SK-N-SH (cell line): ENCODE measurements around the gene TRPM1. TPM values are rescaled to one million over a fixed set of nuclear protein-coding genes. Genes with fewer than 3 reads are reported as not detected.

Experiments used
- CTCF ChIA-PET: fragments of 300-600, 350-600 bp; formaldehyde crosslinking; extraction: SDS; loops from one replicate; lab custom pipeline; 2021; lab: Yijun Ruan, JAX
- POLR2A ChIA-PET: fragments of 350-600 bp; sonication (Branson Sonifier 250); formaldehyde crosslinking; extraction: SDS; loops from one replicate; lab custom pipeline; 2020; ENCODE audit warnings: antibody characterized with exemption, inconsistent platforms; lab: Yijun Ruan, JAX
- DNase-seq: peaks from one replicate; pipeline ENCODE4 v3.0.0; 2012
- H2AFZ ChIP-seq: fragments of 200-600 bp; sonication (generic); 2 replicates; pipeline ENCODE4 v1.8.1; 2016; ENCODE audit warnings: antibody characterized with exemption, mild to moderate bottlenecking, low read depth
- H3F3A ChIP-seq: fragments of 200-600 bp; sonication (generic); replicated peaks from 2 replicates; pipeline ENCODE3; 2016; ENCODE audit warnings: antibody characterized with exemption, mild to moderate bottlenecking; ENCODE audit not compliant: insufficient read depth
- H3K27ac ChIP-seq, 2 experiments: fragments of 200-500 bp in 1 of 2; fragments of 200-600 bp in 1 of 2; sonication (Bioruptor generic) in 1 of 2; sonication (generic), shearing (Covaris generic) in 1 of 2; 2 replicates each; pipeline versions ENCODE4 v1.5.1 to v1.6.1; 2014 to 2016; ENCODE audit warnings: low read depth in 2 of 2, inconsistent platforms in 1 of 2, low read length in 1 of 2, mild to moderate bottlenecking in 1 of 2, mixed read lengths in 1 of 2
- H3K27me3 ChIP-seq: fragments of 200-600 bp; sonication (generic), shearing (Covaris generic); 2 replicates; pipeline ENCODE4 v1.6.1; 2016; ENCODE audit warnings: mixed run types; ENCODE audit not compliant: insufficient read depth
- H3K36me3 ChIP-seq, 2 experiments: fragments of 200-500 bp in 1 of 2; fragments of 200-600 bp in 1 of 2; sonication (Bioruptor generic) in 1 of 2; sonication (generic) in 1 of 2; replicated peaks in 1 of 2; 2 replicates each; pipeline versions ENCODE3 to v1.5.1; 2014 to 2016; ENCODE audit warnings: low read length in 1 of 2, mild to moderate bottlenecking in 1 of 2; ENCODE audit not compliant: insufficient read depth in 2 of 2, control insufficient read depth in 1 of 2
- H3K4me1 ChIP-seq, 2 experiments: fragments of 200-500 bp in 1 of 2; fragments of 200-600 bp in 1 of 2; sonication (Bioruptor generic) in 1 of 2; sonication (generic), shearing (Covaris generic) in 1 of 2; 2 replicates each; pipeline versions ENCODE4 v1.5.1 to v1.6.1; 2014 to 2016; ENCODE audit warnings: low read depth in 1 of 2, low read length in 1 of 2, mixed run types in 1 of 2; ENCODE audit not compliant: insufficient read depth in 2 of 2, control insufficient read depth in 1 of 2
- H3K4me2 ChIP-seq: fragments of 200-600 bp; sonication (generic), shearing (Covaris generic); 2 replicates; pipeline ENCODE4 v1.6.1; 2017; ENCODE audit warnings: mixed run types
- H3K4me3 ChIP-seq, 2 experiments: fragments of 200-500 bp in 1 of 2; fragments of 200-600 bp in 1 of 2; sonication (Bioruptor generic) in 1 of 2; sonication (generic), shearing (Covaris generic) in 1 of 2; 2 replicates each; pipeline versions ENCODE4 v1.5.1 to v1.8.1; 2014 to 2016; ENCODE audit warnings: low read depth in 2 of 2, inconsistent platforms in 1 of 2, low read length in 1 of 2, mild to moderate bottlenecking in 1 of 2, mixed read lengths in 1 of 2, moderate library complexity in 1 of 2
- H3K79me2 ChIP-seq: fragments of 200-600 bp; sonication (generic); 2 replicates; pipeline ENCODE4 v1.8.1; 2017; ENCODE audit warnings: mild to moderate bottlenecking; ENCODE audit not compliant: insufficient read depth
- H3K9ac ChIP-seq: fragments of 200-600 bp; sonication (generic); 2 replicates; pipeline ENCODE4 v1.6.1; 2017; ENCODE audit warnings: mixed run types
- H3K9me2 ChIP-seq: fragments of 200-600 bp; sonication (generic); 2 replicates; pipeline ENCODE4 v1.6.1; 2017; ENCODE audit warnings: mixed run types
- H3K9me3 ChIP-seq: fragments of 200-600 bp; sonication (generic); 2 replicates; pipeline ENCODE4 v1.6.1; 2017; ENCODE audit warnings: mixed run types, mild to moderate bottlenecking, moderate library complexity
- H4K20me1 ChIP-seq: fragments of 200-600 bp; sonication (generic); 2 replicates; pipeline ENCODE4 v1.6.1; 2017; ENCODE audit warnings: mild to moderate bottlenecking, mixed run types; ENCODE audit not compliant: insufficient read depth
- CHD2 ChIP-seq: fragments of 150-350 bp; IDR thresholded peaks from 2 replicates; pipeline ENCODE4 v1.6.1; 2018; ENCODE audit warnings: low read length; ENCODE audit not compliant: partially characterized antibody
- ELF1 ChIP-seq: IDR thresholded peaks from 2 replicates; pipeline ENCODE4 v1.4.0; 2012
- EP300 ChIP-seq, 2 experiments: IDR thresholded peaks; 2 replicates each; pipeline versions ENCODE4 v1.4.0 to v1.6.1; 2012; ENCODE audit warnings: borderline replicate concordance in 1 of 2, low read depth in 1 of 2, low read length in 1 of 2
- EZH2phosphoT487 ChIP-seq: fragments of 200-600 bp; sonication (generic); IDR thresholded peaks from 2 replicates; pipeline ENCODE4 v1.6.1; 2017; ENCODE audit warnings: low read depth, mixed run types, mild to moderate bottlenecking, antibody characterized with exemption, moderate library complexity, borderline replicate concordance
- FOSL2 ChIP-seq: IDR thresholded peaks from 2 replicates; pipeline ENCODE4 v1.4.0; 2012; ENCODE audit warnings: low read depth, mild to moderate bottlenecking, moderate library complexity, borderline replicate concordance
- FOXJ3 ChIP-seq: sonication (generic); formaldehyde crosslinking; IDR thresholded peaks from 2 replicates; pipeline ENCODE4 v1.5.1; 2020; ENCODE audit warnings: mild to moderate bottlenecking, missing genetic modification reagents
- GATA2 ChIP-seq: sonication (generic); formaldehyde crosslinking; IDR thresholded peaks from 2 replicates; pipeline ENCODE4 v1.5.0; 2020; ENCODE audit warnings: mild to moderate bottlenecking, missing genetic modification reagents
- IRF3 ChIP-seq: fragments of 150-350 bp; IDR thresholded peaks from 2 replicates; pipeline ENCODE4 v1.6.1; 2016; ENCODE audit warnings: mild to moderate bottlenecking, low read depth, low read length
- JUND ChIP-seq: IDR thresholded peaks from 2 replicates; pipeline ENCODE4 v1.4.0; 2012
- MAX ChIP-seq: IDR thresholded peaks from 2 replicates; pipeline ENCODE4 v1.4.0; 2012; ENCODE audit warnings: low read depth
- MEF2A ChIP-seq: IDR thresholded peaks from 2 replicates; pipeline ENCODE4 v1.4.0; 2012; ENCODE audit warnings: low read depth, borderline replicate concordance
- PBX3 ChIP-seq: IDR thresholded peaks from 2 replicates; pipeline ENCODE4; 2012
- RCOR1 ChIP-seq: fragments of 150-350 bp; IDR thresholded peaks from 2 replicates; pipeline ENCODE4 v1.6.1; 2017; ENCODE audit warnings: antibody characterized with exemption, low read length
- SMC3 ChIP-seq: IDR thresholded peaks from 2 replicates; pipeline ENCODE4 v1.6.1; 2012; ENCODE audit warnings: low read depth, low read length, improper control_type of control experiment
- TCF12 ChIP-seq: IDR thresholded peaks from 2 replicates; pipeline ENCODE4 v1.4.0; 2012
- USF2 ChIP-seq: fragments of 150-350 bp; IDR thresholded peaks from 2 replicates; pipeline ENCODE4 v1.6.1; 2017; ENCODE audit warnings: antibody characterized with exemption, low read length, low read depth, borderline replicate concordance
- whole genome bisulfite sequencing: methylation state at CpG from one replicate; pipeline ENCODE4 v1.1.6; 2017; ENCODE audit warnings: low lambda C conversion rate; 5-methylcytosine and 5-hydroxymethylcytosine counted together
- polyA plus RNA-seq, 3 experiments: library from polyadenylated mRNA; depleted of rRNA; stranded (reverse); fragments of >200 nt; gene quantifications; 2 replicates each; pipeline ENCODE4 v1.2.3, GENCODE V29; 2012

Gene TRPM1
- polyA plus RNA-seq, 1 of the 3 experiments (the other 2 are of a cell fraction) = not detected

GRCh38 chr15:30953731-30954378 lies 147.7 kb downstream of the TRPM1 start:
- no peaks in the 10 kb centered on the region for H3K27me3 ChIP-seq
- no peaks in the 10 kb centered on the region for H3K9me2 ChIP-seq
- ChIA-PET CTCF (interaction anchor here (0.5 kb wide), 1 partner anchor 14 kb away, joined by 3 read pairs; no protein-coding TSS in a partner anchor), POLR2A (no interaction called here)
- WGBS = 59% methylated on average over 2 of the region's 7 CpGs
- H3K27ac ChIP-seq = peak overlapping the region in 1 of 2 experiments; percentile 23; a peak in 1 of 4 replicates
- no peak for TF ChIP-seq IRF3
- TF ChIP-seq PBX3 = peak; percentile 43; the same call in 1 of the 2 replicates
- peak in 1 of 2 experiments; percentile 34; a peak in 1 of 4 replicates for TF ChIP-seq EP300 (IDR thresholded peaks at IDR 0.05; ENCODE audit: borderline replicate concordance in 1 of 2, low read depth in 1 of 2, low read length in 1 of 2)
- peak; percentile 74 for TF ChIP-seq FOSL2
- TF ChIP-seq JUND = peak; percentile 37; the same call in 1 of the 2 replicates
- TF ChIP-seq GATA2 (CRISPR knock-in tag) = no peak
- TF ChIP-seq TCF12 = peak; percentile 83
- H3K79me2 ChIP-seq = no peaks in the 10 kb centered on the region
- peaks cover 55 to 62% of the 10 kb centered on the region in 2 experiments for H3K36me3 ChIP-seq
- H3F3A ChIP-seq = peaks cover 6% of the 10 kb centered on the region
- no peak overlapping the region; the same call in 1 of the 2 replicates for H3K4me2 ChIP-seq
- no peak for DNase-seq
- H3K4me3 ChIP-seq = no peak overlapping the region
- no peaks in the 10 kb centered on the region for H4K20me1 ChIP-seq
- no peaks in the 10 kb centered on the region for H3K9me3 ChIP-seq
- H2AFZ ChIP-seq = no peak overlapping the region
- H3K4me1 ChIP-seq = peaks cover 0 to 19% of the 10 kb centered on the region in 2 experiments; a peak in 1 of 4 replicates
- H3K9ac ChIP-seq = no peak overlapping the region

GRCh38 chr15:30953183-30953582 lies 148.3 kb downstream of the TRPM1 start:
- TF ChIP-seq EZH2phosphoT487 = no peak
- no peak for TF ChIP-seq ELF1
- TF ChIP-seq USF2 = no peak
- TF ChIP-seq IRF3 = no peak
- no peak for TF ChIP-seq FOSL2
- no peak for TF ChIP-seq CHD2
- no peak for TF ChIP-seq SMC3
- no peak for TF ChIP-seq RCOR1
- TF ChIP-seq MEF2A = no peak
- no peak for TF ChIP-seq FOXJ3
- no peak for TF ChIP-seq MAX
- TF ChIP-seq, all 33 proteins: peak for 0
- ChIA-PET CTCF (interaction anchor here (1.1 to 1.2 kb wide), 2 partner anchors 43 to 535 kb away, joined by 3 to 4 read pairs; no protein-coding TSS in a partner anchor), POLR2A (no interaction called here)
- H2AFZ ChIP-seq = no peak overlapping the region
- H4K20me1 ChIP-seq = no peaks in the 10 kb centered on the region
- H3K4me2 ChIP-seq = no peak overlapping the region
- no peaks in the 10 kb centered on the region for H3K9me2 ChIP-seq
- H3K4me3 ChIP-seq = no peak overlapping the region
- H3K9me3 ChIP-seq = no peaks in the 10 kb centered on the region
- 0 out of 4 replicates have a peak overlapping the region, but pooled peaks of 1 of the 2 experiments have one; percentile 23 for H3K27ac ChIP-seq
- no peaks in the 10 kb centered on the region for H3K79me2 ChIP-seq
- H3K36me3 ChIP-seq = peaks cover 58 to 62% of the 10 kb centered on the region in 2 experiments
- no peak for DNase-seq
- peaks cover 0 to 19% of the 10 kb centered on the region in 2 experiments; a peak in 1 of 4 replicates for H3K4me1 ChIP-seq
- 97% methylated on average over 7 of the region's 7 CpGs for WGBS
- H3K27me3 ChIP-seq = no peaks in the 10 kb centered on the region
- H3F3A ChIP-seq = peaks cover 6% of the 10 kb centered on the region
- H3K9ac ChIP-seq = no peak overlapping the region
